Large intestine (tissue), 3 donors: Measurements from ENCODE around the gene TCF4. TPM values are rescaled to one million over a fixed set of nuclear protein-coding genes. Genes with fewer than 3 reads are reported as not detected.

ENCODE experiments used
- DNase-seq, 2 donors: peaks; one replicate each; pipeline versions ENCODE4 v3.0.0 to v3.0.0-alpha.2; 2013
- H3K27ac ChIP-seq: one replicate; pipeline ENCODE4 v1.5.1; 2013; ENCODE audit warnings: low read length
- H3K27me3 ChIP-seq: 2 replicates; pipeline ENCODE4 v1.6.1; 2013; ENCODE audit warnings: low read length; ENCODE audit not compliant: control insufficient read depth, insufficient read depth
- H3K36me3 ChIP-seq: 2 replicates; pipeline ENCODE4 v1.6.1; 2013; ENCODE audit warnings: low read length; ENCODE audit not compliant: control insufficient read depth, insufficient read depth
- H3K4me1 ChIP-seq: one replicate; pipeline ENCODE4 v1.6.1; 2013; ENCODE audit warnings: low read length; ENCODE audit not compliant: control insufficient read depth, insufficient read depth
- H3K4me3 ChIP-seq: one replicate; pipeline ENCODE4 v1.5.1; 2013; ENCODE audit warnings: low read length
- H3K9me3 ChIP-seq: one replicate; pipeline ENCODE4 v1.6.1; 2013; ENCODE audit warnings: mild to moderate bottlenecking, low read depth, low read length, moderate library complexity; ENCODE audit not compliant: control insufficient read depth
- WGBS: methylation state at CpG from one replicate; pipeline ENCODE4 v1.1.5; 2013; ENCODE audit warnings: low lambda C conversion rate; ENCODE audit not compliant: insufficient coverage; 5-methylcytosine and 5-hydroxymethylcytosine counted together
- polyA plus RNA-seq: library from polyadenylated mRNA; unstranded; fragments of 120-200 nt; gene quantifications from one replicate; pipeline ENCODE4 v1.2.1, GENCODE V29; 2013

The TCF4 gene
- polyA plus RNA-seq, 1 donor: 42.5 TPM

DNA sequence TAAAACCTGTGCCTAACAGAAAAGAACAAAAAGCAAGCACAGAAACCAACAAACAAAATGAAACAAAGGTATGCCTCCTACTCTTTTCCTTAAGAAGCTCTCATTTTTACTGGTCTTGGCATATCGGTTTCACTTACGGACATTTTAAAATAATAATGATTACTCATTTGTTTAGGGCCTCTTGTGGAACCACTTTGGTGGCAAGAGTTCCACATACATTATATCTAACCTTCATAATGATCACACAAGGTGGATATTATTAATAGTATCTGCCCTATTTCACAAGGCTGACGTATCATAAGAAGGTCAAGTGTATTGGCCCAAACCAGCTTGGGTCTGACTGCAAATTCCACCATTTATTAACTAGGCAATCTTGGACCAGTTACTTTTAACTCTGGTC is 304.7 kb downstream of the TCF4 start:
- H3K9me3 ChIP-seq: no peaks in the 10 kb centered on the region
- no CpG with 5 or more reads among the region's 3 CpGs for WGBS

DNA sequence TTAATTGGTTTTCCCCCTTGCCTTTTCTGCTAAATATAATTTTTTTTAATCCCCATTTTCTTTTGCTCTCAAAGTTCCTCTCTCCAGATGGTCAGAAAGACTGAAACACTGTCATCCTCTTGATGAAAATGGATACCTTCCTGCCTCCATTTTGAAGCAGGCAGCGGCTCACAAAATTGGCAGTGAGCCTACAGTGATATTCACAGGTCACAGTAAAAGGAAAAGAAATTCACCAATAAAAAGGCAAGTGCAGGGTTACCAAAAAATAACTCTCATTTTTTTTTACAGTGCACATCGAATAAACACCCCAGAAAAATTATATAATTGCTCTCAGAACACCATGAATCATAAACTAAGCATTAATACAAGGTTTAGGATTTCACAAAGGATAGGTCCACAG is 307.5 kb downstream of the TCF4 start:
- Histone ChIP-seq H3K4me1 (no peaks in the 10 kb centered on the region), H3K36me3 (peaks cover 7% of the 10 kb centered on the region), H3K9me3 (no peaks in the 10 kb centered on the region), H3K27ac (no peak overlapping the region), H3K27me3 (no peaks in the 10 kb centered on the region), H3K4me3 (no peak overlapping the region)
- no peak for DNase-seq
- WGBS: 60% methylated on average over 1 of the region's 2 CpGs

More for the DNA sequence above, 304.7 kb downstream of the TCF4 start:
- Histone ChIP-seq H3K4me3 (no peak overlapping the region), H3K4me1 (no peaks in the 10 kb centered on the region), H3K36me3 (peaks cover 3% of the 10 kb centered on the region), H3K27me3 (no peaks in the 10 kb centered on the region), H3K27ac (no peak overlapping the region)
- no peak for DNase-seq

DNA sequence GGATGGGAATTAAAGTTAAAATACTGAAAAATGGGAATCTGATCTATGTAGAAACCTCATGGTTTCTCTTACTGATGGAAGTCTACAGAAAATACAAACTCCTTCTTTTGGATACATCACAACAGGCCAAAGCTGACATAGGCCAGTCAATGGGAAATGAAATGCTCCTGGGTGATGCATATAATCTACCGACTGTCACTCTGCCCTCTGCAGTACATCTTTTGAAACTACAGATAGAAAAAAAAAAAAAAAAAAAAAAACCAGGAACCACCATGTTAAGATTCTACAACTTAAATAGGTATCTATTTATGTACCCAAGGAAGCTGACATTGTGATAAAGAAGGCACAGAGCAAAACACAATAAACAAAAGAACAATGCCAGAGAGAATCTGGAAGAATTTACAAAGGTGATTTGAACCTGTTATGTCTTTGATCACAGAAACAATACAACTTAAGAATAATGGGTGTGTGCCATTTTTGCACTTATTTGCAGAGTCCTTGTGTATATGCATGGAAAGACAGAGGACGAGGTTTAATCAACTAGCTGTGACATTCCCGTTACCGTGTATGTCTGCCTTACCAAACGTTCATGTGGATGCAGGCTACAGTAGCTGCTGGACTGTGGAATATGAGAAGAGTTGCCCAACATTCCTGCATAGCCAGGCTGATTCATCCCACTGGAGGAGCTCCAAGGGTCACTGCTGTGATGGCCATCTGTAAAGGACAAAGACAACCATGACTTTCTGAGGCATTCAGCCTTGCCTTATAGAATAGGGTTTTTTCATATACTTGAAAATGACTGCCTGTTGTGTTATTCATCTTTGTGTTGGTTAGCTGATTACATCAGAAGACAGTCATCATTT is 312.7 kb downstream of the TCF4 start:
- Histone ChIP-seq H3K36me3 (peaks cover 11% of the 10 kb centered on the region), H3K27ac (no peak overlapping the region), H3K27me3 (no peaks in the 10 kb centered on the region), H3K9me3 (no peaks in the 10 kb centered on the region), H3K4me3 (no peak overlapping the region), H3K4me1 (no peaks in the 10 kb centered on the region)
- DNase-seq: no peak
- WGBS: no CpG with 5 or more reads among the region's 5 CpGs

DNA sequence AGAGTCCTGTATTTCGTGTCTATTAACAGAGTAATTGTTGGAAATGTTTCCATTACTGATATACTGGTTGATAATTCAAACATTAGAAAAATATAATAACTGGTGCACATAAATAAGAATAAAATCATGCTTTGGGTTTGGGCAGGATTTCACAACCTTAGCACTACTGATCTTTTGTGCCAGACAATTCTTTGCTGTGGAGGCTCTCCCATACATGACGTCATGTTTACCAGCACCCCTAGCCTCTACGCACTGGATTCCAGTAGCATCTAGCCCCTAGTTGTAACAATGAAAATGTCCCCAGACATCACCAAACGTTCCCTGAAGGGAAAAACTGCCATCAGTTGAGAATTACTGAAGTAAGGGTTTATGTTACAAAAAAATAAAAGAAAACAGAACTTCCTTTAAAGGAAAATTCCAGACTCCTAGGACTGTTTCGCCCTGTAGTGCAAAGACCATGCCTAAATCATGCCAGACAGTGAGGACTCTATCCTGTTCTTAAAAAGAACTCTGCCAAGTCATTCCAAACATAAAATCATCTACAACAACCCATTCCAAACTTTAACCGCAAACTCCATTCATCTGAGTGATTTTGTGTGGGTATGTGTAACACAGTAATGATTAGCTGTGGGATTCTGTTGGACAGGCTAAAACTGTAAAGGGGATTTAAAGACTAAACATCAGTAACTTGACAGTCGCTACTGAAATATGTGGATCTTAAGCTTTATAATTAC is 315.3 kb downstream of the TCF4 start:
- Histone ChIP-seq H3K4me3 (no peak overlapping the region), H3K4me1 (no peaks in the 10 kb centered on the region), H3K27me3 (no peaks in the 10 kb centered on the region), H3K9me3 (no peaks in the 10 kb centered on the region), H3K27ac (no peak overlapping the region), H3K36me3 (peaks cover 18% of the 10 kb centered on the region)
- no peak for DNase-seq
- WGBS: 86% methylated on average over 1 of the region's 7 CpGs

DNA sequence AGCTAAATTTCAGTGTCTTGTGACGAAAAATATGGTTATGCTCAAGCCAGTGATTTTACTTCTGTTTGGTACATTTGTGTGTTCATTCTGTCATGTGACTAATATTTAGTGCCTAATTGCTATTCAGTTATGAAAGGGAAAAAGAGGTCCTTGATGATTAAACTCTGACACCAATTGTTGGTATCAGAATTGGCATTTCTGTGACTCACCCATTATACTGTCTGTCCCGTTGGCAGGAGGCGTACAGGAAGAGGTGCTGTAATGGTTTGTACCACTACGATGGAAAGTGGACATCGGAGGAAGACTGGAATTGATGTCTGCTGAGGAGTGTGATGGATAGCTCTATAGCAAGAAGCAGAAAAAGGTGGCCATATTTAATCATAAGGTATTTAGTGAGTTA is 318.4 kb downstream of the TCF4 start:
- no peak overlapping the region for H3K27ac ChIP-seq
- no peak for DNase-seq
- no peaks in the 10 kb centered on the region for H3K27me3 ChIP-seq
- H3K4me1 ChIP-seq: no peaks in the 10 kb centered on the region
- 100% methylated on average over 3 of the region's 5 CpGs for WGBS
- H3K9me3 ChIP-seq: no peaks in the 10 kb centered on the region
- H3K36me3 ChIP-seq: peaks cover 14% of the 10 kb centered on the region
- no peak overlapping the region for H3K4me3 ChIP-seq

DNA sequence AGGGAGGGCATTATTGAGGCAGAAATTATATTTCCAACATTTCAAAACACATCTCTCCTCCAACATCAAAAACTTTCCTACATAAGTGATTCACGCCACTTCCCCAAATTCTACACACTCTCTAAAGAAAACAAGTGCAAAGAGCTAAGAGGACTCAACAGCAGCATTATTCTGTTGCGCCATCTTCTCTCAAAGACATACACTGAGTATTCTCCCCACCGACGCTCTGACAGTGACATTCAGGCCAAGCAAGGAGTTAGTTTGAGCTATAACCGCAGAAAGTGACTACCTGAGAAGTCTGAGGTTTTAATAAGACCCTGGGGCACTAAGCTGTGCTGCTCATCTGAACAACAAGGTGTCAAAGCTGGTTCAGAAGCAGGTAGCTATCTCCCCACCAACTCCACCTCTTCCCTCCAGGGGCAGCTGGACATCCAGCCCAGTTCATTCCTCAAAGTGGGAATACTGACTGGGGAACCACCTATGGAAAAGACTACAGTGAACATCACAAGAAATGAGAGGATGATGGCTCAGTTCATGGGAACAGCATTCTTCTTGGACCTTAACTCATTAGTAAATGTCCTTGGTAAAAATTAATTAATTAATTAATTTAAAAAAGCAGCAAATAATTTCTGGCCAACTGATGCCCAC is 319.2 kb downstream of the TCF4 start:
- WGBS: no CpG with 5 or more reads among the region's 5 CpGs
- H3K9me3 ChIP-seq: no peaks in the 10 kb centered on the region
- no peak overlapping the region for H3K27ac ChIP-seq
- H3K27me3 ChIP-seq: no peaks in the 10 kb centered on the region
- no peak overlapping the region for H3K4me3 ChIP-seq
- no peaks in the 10 kb centered on the region for H3K4me1 ChIP-seq
- H3K36me3 ChIP-seq: peaks cover 14% of the 10 kb centered on the region
- DNase-seq: no peak

DNA sequence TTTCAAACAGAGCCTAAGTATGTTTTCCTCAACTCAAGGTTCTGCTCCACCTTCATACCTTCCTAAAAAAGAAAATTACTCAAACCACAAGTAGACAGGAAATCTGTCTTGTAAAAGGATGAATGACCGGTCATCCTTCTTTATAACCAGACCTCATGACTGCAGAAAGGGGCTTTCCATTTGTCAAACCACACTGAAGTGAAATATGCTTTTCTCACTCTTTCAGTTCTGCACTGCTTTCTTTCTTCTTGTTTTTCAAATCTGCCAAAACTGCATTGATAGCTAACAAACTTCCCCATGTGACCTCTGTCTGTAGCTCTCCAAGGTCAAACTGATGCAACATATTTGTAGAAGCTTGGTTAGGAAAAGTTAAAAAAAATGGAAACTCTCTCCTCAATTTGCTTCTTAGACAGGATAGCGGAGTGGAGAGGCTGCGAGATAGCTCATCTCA is 319.8 kb downstream of the TCF4 start:
- no CpG with 5 or more reads among the region's 3 CpGs for WGBS
- H3K36me3 ChIP-seq: peaks cover 14% of the 10 kb centered on the region
- no peaks in the 10 kb centered on the region for H3K9me3 ChIP-seq
- DNase-seq: no peak
- no peak overlapping the region for H3K4me3 ChIP-seq
- no peaks in the 10 kb centered on the region for H3K4me1 ChIP-seq
- no peak overlapping the region for H3K27ac ChIP-seq
- no peaks in the 10 kb centered on the region for H3K27me3 ChIP-seq

DNA sequence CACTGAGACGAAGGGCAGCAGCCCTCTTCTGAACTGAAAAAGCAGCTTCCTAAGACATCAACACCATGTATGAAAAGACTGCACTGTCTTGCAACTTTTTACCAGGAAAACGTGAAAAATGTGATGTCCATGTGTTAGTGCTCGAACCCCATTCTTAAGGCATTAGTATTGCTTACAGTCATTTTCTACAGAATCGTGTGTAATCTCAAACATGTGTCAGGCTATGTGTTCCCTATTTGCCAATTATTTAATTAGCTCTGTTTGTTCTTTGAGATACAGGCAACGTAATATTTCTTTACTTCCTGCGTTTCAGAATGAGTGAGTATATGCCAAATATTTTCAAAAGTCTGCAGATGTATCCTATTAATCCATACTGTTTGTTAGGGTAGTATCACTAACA is 321.0 kb downstream of the TCF4 start:
- H3K4me3 ChIP-seq: no peak overlapping the region
- H3K27me3 ChIP-seq: no peaks in the 10 kb centered on the region
- H3K4me1 ChIP-seq: no peaks in the 10 kb centered on the region
- 74% methylated on average over 3 of the region's 6 CpGs for WGBS
- H3K27ac ChIP-seq: no peak overlapping the region
- DNase-seq: no peak
- H3K36me3 ChIP-seq: peaks cover 14% of the 10 kb centered on the region
- no peaks in the 10 kb centered on the region for H3K9me3 ChIP-seq

DNA sequence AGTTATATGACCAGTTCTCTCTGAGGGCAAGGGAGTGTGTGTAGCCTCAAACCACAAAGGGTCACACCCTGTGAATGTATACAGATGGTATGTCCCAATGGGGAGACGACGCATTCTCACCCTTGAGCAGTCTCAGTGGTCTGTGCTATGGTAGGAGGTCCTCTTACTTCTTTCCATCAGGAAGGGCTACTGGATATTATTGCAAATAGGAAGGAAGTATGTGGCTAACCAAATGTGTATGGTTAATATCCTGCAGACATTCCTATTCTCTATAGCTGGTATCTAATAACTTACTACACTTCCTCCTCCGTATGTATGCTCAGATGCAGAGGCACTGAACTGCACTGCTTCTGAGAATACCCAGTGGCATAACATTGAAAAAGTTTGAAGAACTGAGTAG is 322.0 kb downstream of the TCF4 start:
- Histone ChIP-seq H3K4me1 (no peaks in the 10 kb centered on the region), H3K27ac (no peak overlapping the region), H3K4me3 (no peak overlapping the region), H3K27me3 (no peaks in the 10 kb centered on the region), H3K9me3 (no peaks in the 10 kb centered on the region), H3K36me3 (peaks cover 14% of the 10 kb centered on the region)
- no peak for DNase-seq
- 100% methylated on average over 1 of the region's 3 CpGs for WGBS

DNA sequence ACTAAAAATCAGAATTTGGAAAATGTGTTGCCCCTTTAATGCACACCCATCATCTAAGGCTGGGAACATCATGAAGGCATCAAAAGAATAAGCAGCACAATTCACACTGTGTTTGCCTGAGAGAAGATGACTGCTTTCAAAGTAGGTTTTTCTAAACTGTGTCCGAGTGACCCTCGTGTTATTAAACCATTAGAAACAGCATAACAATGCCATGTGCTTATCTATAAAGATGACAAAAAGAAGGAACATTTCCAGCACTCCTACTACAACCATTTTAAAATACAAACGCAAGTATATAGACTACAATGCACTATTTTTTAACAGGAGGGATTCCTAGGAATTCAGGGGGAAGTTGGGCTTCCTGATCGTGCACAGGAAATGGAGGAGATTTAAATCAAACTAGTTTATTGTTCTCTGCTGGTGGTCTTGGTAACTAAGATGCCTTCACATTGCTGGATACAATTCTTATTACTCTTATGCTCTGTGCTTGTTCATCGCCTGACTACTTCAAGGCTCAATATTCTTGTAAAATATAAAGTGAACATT is 322.8 kb downstream of the TCF4 start:
- Histone ChIP-seq H3K4me3 (no peak overlapping the region), H3K27me3 (no peaks in the 10 kb centered on the region), H3K9me3 (no peaks in the 10 kb centered on the region), H3K4me1 (no peaks in the 10 kb centered on the region), H3K36me3 (peaks cover 14% of the 10 kb centered on the region), H3K27ac (no peak overlapping the region)
- 100% methylated on average over 1 of the region's 5 CpGs for WGBS
- DNase-seq: no peak
